ENCODE results near the gene NDUFA8. TPM values are rescaled to one million over a fixed set of nuclear protein-coding genes. Genes with fewer than 3 reads are reported as not detected.

The NDUFA8 gene
- total RNA-seq, 4 donors from 2014 or later = 55.7 to 83.3 (median 76.1) TPM

- H3K9me3 ChIP-seq = no peaks in the 10 kb centered on the region
- intact Hi-C loops (cut with DNase I) = no loop called here
- no peak overlapping the region for H3K27ac ChIP-seq (replicated peaks in 1 of 4)
- WGBS = 76% methylated on average over 2 of the region's 2 CpGs
- H3K4me3 ChIP-seq = no peak overlapping the region
- peaks cover 0 to 9% (median 0%) of the 10 kb centered on the region in 4 donors for H3K36me3 ChIP-seq
- no peaks in the 10 kb centered on the region for H3K4me1 ChIP-seq
- DNase-seq (ENCODE audit: extremely low spot score) = no peak
- TF ChIP-seq POLR2AphosphoS5 (IDR thresholded peaks at IDR 0.05) = no peak
- no peak for TF ChIP-seq EP300 (IDR thresholded peaks at IDR 0.05)
- no peak for TF ChIP-seq POLR2A (IDR thresholded peaks at IDR 0.05; ENCODE audit: low read depth)
- no peak for TF ChIP-seq CTCF (IDR thresholded peaks at IDR 0.05)
- no peaks in the 10 kb centered on the region for H3K27me3 ChIP-seq
These were observed 20.1 kb upstream of the NDUFA8 start for GRCh38 chr9:122179690-122180074.

- H3K4me1 ChIP-seq = no peaks in the 10 kb centered on the region
These were observed 19.6 kb upstream of the NDUFA8 start for GRCh38 chr9:122179054-122179689.

GRCh38 chr9:122176916-122177315 is 17.3 kb upstream of the NDUFA8 start:
- no peaks in the 10 kb centered on the region for H3K9me3 ChIP-seq
- DNase-seq (ENCODE audit: extremely low spot score) = no peak
- no peak overlapping the region for H3K27ac ChIP-seq (replicated peaks in 1 of 4)
- TF ChIP-seq EP300 (IDR thresholded peaks at IDR 0.05) (no peak), POLR2AphosphoS5 (IDR thresholded peaks at IDR 0.05) (no peak), POLR2A (IDR thresholded peaks at IDR 0.05; ENCODE audit: low read depth) (no peak), CTCF (IDR thresholded peaks at IDR 0.05) (no peak)
- H3K27me3 ChIP-seq = no peaks in the 10 kb centered on the region
- intact Hi-C loops (cut with DNase I) = no loop called here
- 81% methylated on average over 2 of the region's 2 CpGs for WGBS
- H3K4me3 ChIP-seq = no peak overlapping the region
- no peaks in the 10 kb centered on the region for H3K4me1 ChIP-seq
- peaks cover 0 to 9% (median 0%) of the 10 kb centered on the region in 4 donors for H3K36me3 ChIP-seq

More at GRCh38 chr9:122179054-122179689, 19.6 kb upstream of the NDUFA8 start:
- H3K27ac ChIP-seq (replicated peaks in 1 of 4) = no peak overlapping the region
- TF ChIP-seq CTCF (IDR thresholded peaks at IDR 0.05) (no peak), POLR2A (IDR thresholded peaks at IDR 0.05; ENCODE audit: low read depth) (no peak), EP300 (IDR thresholded peaks at IDR 0.05) (no peak), POLR2AphosphoS5 (IDR thresholded peaks at IDR 0.05) (no peak)
- intact Hi-C loops (cut with DNase I) = no loop called here
- H3K9me3 ChIP-seq = no peaks in the 10 kb centered on the region
- 88% methylated on average over 5 of the region's 5 CpGs for WGBS
- H3K36me3 ChIP-seq = peaks cover 0 to 9% (median 0%) of the 10 kb centered on the region in 4 donors
- H3K4me3 ChIP-seq = no peak overlapping the region
- DNase-seq (ENCODE audit: extremely low spot score) = no peak
- no peaks in the 10 kb centered on the region for H3K27me3 ChIP-seq

- intact Hi-C loops (cut with DNase I) = no loop called here
- WGBS = 81% methylated on average over 3 of the region's 3 CpGs
- TF ChIP-seq POLR2AphosphoS5 (IDR thresholded peaks at IDR 0.05) (no peak), POLR2A (IDR thresholded peaks at IDR 0.05; ENCODE audit: low read depth) (no peak), CTCF (IDR thresholded peaks at IDR 0.05) (no peak), EP300 (IDR thresholded peaks at IDR 0.05) (no peak)
- Histone ChIP-seq H3K9me3 (no peaks in the 10 kb centered on the region), H3K27me3 (no peaks in the 10 kb centered on the region), H3K4me1 (no peaks in the 10 kb centered on the region), H3K36me3 (peaks cover 0 to 4% (median 0%) of the 10 kb centered on the region in 4 donors), H3K27ac (replicated peaks in 1 of 4) (no peak overlapping the region), H3K4me3 (no peak overlapping the region)
- DNase-seq (ENCODE audit: extremely low spot score) = no peak
These were observed 14.1 kb upstream of the NDUFA8 start for GRCh38 chr9:122173670-122174069.

- Histone ChIP-seq H3K9me3 (no peaks in the 10 kb centered on the region), H3K4me3 (no peak overlapping the region), H3K27me3 (no peaks in the 10 kb centered on the region), H3K36me3 (peaks cover 0 to 4% (median 0%) of the 10 kb centered on the region in 4 donors), H3K27ac (replicated peaks in 1 of 4) (no peak overlapping the region), H3K4me1 (no peaks in the 10 kb centered on the region)
- 94% methylated on average over 7 of the region's 7 CpGs for WGBS
- intact Hi-C loops (cut with DNase I) = no loop called here
- no peak for DNase-seq (ENCODE audit: extremely low spot score)
- TF ChIP-seq POLR2AphosphoS5 (IDR thresholded peaks at IDR 0.05) (no peak), EP300 (IDR thresholded peaks at IDR 0.05) (no peak), CTCF (IDR thresholded peaks at IDR 0.05) (no peak), POLR2A (IDR thresholded peaks at IDR 0.05; ENCODE audit: low read depth) (no peak)
These were observed 12.6 kb upstream of the NDUFA8 start for GRCh38 chr9:122172131-122172530.

Measured in esophagus muscularis mucosa (tissue), 4 donors.